OCI-LY1 (cell line): ENCODE measurements around the gene XYLT1.
"Not testable (repeated sequence)": the region's sequence is repeated elsewhere in the genome, so short reads cannot be mapped to it uniquely, and the experiment has no call there.

ENCODE experiments used
- H2AFZ ChIP-seq: fragments of 200-600 bp; sonication (generic), shearing (Covaris generic); 2 replicates; pipeline ENCODE4 v1.6.0; 2014; ENCODE audit warnings: antibody characterized with exemption, mild to moderate bottlenecking, low read length
- H3F3A ChIP-seq: fragments of 200-600 bp; sonication (generic), shearing (Covaris generic); 2 replicates; pipeline ENCODE4 v1.6.0; 2014; ENCODE audit warnings: mild to moderate bottlenecking, antibody characterized with exemption, low read length, moderate library complexity; ENCODE audit not compliant: insufficient read depth
- H3K27ac ChIP-seq: fragments of 200-600 bp; sonication (generic); 2 replicates; pipeline ENCODE4 v1.5.1; 2014; ENCODE audit warnings: low read length, mixed run types, mild to moderate bottlenecking, low read depth; ENCODE audit not compliant: poor library complexity, severe bottlenecking
- H3K27me3 ChIP-seq: fragments of 200-600 bp; sonication (generic); 2 replicates; pipeline ENCODE4 v1.6.0; 2014; ENCODE audit warnings: antibody characterized with exemption, mild to moderate bottlenecking, low read length, moderate library complexity; ENCODE audit not compliant: insufficient read depth
- H3K36me3 ChIP-seq: fragments of 200-600 bp; sonication (generic); 2 replicates; pipeline ENCODE4 v1.6.1; 2014; ENCODE audit warnings: mild to moderate bottlenecking, antibody characterized with exemption, low read length, moderate library complexity, mixed read lengths; ENCODE audit not compliant: insufficient read depth
- H3K4me1 ChIP-seq: fragments of 200-600 bp; sonication (generic); 2 replicates; pipeline ENCODE4 v1.5.1; 2014; ENCODE audit warnings: mild to moderate bottlenecking, low read length, moderate library complexity; ENCODE audit not compliant: insufficient read depth, severe bottlenecking
- H3K4me2 ChIP-seq: fragments of 200-600 bp; sonication (generic), shearing (Covaris generic); 2 replicates; pipeline ENCODE4 v1.6.1; 2014; ENCODE audit warnings: low read length
- H3K4me3 ChIP-seq: fragments of 200-600 bp; sonication (generic); 2 replicates; pipeline ENCODE4 v1.5.1; 2014; ENCODE audit warnings: low read length, low read depth, mild to moderate bottlenecking, mixed read lengths; ENCODE audit not compliant: poor library complexity, severe bottlenecking
- H3K79me2 ChIP-seq: fragments of 200-600 bp; shearing (Covaris generic); 2 replicates; pipeline ENCODE4 v1.6.1; 2016; ENCODE audit warnings: mixed run types, low read length, mixed read lengths; ENCODE audit not compliant: insufficient read depth
- H3K9ac ChIP-seq: fragments of 200-600 bp; sonication (generic), shearing (Covaris generic); 2 replicates; pipeline ENCODE4 v1.6.1; 2014; ENCODE audit warnings: mild to moderate bottlenecking, low read length, mixed read lengths
- H3K9me2 ChIP-seq: fragments of 200-600 bp; sonication (generic), shearing (Covaris generic); 2 replicates; pipeline ENCODE4 v1.6.1; 2014; ENCODE audit warnings: low read depth, mild to moderate bottlenecking, low read length, mixed read lengths
- H3K9me3 ChIP-seq: fragments of 200-600 bp; shearing (Covaris generic); 2 replicates; pipeline ENCODE4 v1.6.1; 2014; ENCODE audit warnings: low read length, mixed read lengths
- H4K20me1 ChIP-seq: fragments of 200-600 bp; sonication (generic), shearing (Covaris generic); 2 replicates; pipeline ENCODE4 v1.6.0; 2016; ENCODE audit warnings: mild to moderate bottlenecking, low read length; ENCODE audit not compliant: insufficient read depth
- EZH2 ChIP-seq: fragments of 200-600 bp; sonication (generic), shearing (Covaris generic); IDR thresholded peaks from 2 replicates; pipeline ENCODE4 v1.8.0; 2017; ENCODE audit warnings: borderline replicate concordance, mixed run types, mild to moderate bottlenecking, antibody characterized with exemption, low read length, moderate library complexity, mixed read lengths
- TF ChIP-seq, protein P1 (sequence below): fragments of 200-600 bp; sonication (generic), shearing (Covaris generic); IDR thresholded peaks from 2 replicates; pipeline ENCODE4 v1.5.1; 2017; ENCODE audit warnings: mild to moderate bottlenecking, antibody characterized with exemption, low read length, moderate library complexity, mixed read lengths

XYLT1 gene

DNA sequence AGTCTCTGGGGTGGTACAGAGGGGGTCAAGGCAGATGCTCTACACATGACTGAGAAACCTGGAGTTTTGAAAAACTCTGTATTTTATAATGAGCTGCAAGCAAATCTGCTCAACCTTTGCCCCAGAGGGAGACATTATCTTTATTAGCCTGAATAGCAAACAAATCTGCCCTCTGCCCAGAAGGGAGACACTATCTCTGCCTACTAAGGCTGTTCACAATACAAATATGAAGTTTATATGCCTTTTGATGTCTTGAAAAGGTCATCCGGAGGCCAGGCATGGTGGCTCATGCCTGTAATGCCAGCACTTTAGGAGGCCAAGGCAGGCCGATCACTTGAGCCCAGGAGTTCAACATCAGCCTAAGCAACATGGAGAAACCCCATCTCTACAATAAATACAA is 11.0 kb upstream of the XYLT1 start:
- H3K4me1 ChIP-seq, result peaks cover 4% of the 10 kb centered on the region
- no peaks in the 10 kb centered on the region for H3K36me3 ChIP-seq
- no peaks in the 10 kb centered on the region for H3K79me2 ChIP-seq
- no peak overlapping the region for H3K9ac ChIP-seq
- H3K27me3 ChIP-seq, result no peaks in the 10 kb centered on the region; the same call in 1 of the 2 replicates
- H3K4me3 ChIP-seq, result no peak overlapping the region
- H3K9me3 ChIP-seq, result no peaks in the 10 kb centered on the region
- H3K4me2 ChIP-seq, result no peak overlapping the region
- no peak for TF ChIP-seq EZH2
- TF ChIP-seq, protein P1, sequence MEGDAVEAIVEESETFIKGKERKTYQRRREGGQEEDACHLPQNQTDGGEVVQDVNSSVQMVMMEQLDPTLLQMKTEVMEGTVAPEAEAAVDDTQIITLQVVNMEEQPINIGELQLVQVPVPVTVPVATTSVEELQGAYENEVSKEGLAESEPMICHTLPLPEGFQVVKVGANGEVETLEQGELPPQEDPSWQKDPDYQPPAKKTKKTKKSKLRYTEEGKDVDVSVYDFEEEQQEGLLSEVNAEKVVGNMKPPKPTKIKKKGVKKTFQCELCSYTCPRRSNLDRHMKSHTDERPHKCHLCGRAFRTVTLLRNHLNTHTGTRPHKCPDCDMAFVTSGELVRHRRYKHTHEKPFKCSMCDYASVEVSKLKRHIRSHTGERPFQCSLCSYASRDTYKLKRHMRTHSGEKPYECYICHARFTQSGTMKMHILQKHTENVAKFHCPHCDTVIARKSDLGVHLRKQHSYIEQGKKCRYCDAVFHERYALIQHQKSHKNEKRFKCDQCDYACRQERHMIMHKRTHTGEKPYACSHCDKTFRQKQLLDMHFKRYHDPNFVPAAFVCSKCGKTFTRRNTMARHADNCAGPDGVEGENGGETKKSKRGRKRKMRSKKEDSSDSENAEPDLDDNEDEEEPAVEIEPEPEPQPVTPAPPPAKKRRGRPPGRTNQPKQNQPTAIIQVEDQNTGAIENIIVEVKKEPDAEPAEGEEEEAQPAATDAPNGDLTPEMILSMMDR, result no peak
- no peaks in the 10 kb centered on the region for H4K20me1 ChIP-seq
- no peaks in the 10 kb centered on the region for H3K9me2 ChIP-seq
- no peak overlapping the region for H2AFZ ChIP-seq
- no peaks in the 10 kb centered on the region for H3F3A ChIP-seq
- H3K27ac ChIP-seq, result no peak overlapping the region

DNA sequence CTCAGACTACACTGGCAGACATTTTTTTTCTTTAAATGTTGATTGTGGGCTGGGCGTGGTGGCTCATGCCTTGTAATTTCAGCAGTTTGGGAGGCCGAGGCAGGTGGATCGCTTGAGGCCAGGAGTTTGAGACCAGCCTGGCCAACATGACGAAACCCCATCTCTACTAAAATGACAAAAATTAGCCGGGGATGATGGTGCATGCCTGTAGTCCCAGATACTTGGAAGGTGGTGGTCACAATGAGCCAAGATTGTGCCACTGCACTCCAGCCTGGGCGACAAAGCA is 6.4 kb upstream of the XYLT1 start:
- H3K4me3 ChIP-seq, H3K4me2 ChIP-seq, H4K20me1 ChIP-seq, H3K79me2 ChIP-seq, H3K27me3 ChIP-seq, H3K9me3 ChIP-seq, H3K9ac ChIP-seq, H3K27ac ChIP-seq, H3K36me3 ChIP-seq, H3K9me2 ChIP-seq, H2AFZ ChIP-seq, H3F3A ChIP-seq: not testable (repeated sequence)
- H3K4me1 ChIP-seq, result peaks cover 20% of the 10 kb centered on the region

DNA sequence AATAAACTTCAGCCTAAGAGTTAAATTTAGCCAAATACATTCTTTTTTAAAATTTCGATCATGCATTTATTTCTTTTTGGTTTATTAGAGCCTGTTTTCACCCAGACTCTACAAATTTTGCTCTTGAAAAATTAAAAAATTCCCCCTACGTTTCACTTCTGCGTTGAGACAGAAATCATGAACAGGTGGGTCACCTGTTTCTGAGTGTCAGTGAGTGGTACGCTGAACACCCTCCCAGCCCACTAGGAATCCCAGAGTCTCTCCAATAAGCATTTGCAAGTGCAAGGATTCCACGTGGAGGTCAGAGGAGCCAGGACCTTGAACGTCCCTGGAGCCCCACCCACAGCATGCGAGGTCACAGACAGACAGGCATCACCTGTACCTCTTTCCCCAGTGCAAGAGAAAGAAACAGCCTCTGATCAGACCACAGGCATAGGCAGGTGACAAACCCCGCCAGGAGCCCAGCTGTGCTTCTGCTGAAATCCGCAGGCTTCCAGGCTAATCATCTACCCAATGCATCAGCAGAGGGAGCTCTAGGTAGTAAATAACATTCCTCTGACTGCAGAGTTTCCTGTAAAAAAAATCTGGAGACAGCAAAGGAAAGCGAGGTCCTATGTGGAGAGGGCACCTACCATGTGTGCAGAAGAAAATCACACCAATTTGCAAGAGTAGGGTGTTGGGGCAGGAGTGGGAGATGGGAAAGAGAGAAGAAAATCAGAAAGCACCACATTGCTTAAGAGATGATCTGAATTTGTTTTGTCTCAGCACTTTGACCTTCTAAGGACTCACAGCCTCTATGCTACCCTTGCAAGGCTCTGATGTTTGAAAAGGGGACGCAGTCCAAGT is 5.9 kb upstream of the XYLT1 start:
- no peaks in the 10 kb centered on the region; the same call in 1 of the 2 replicates for H3K27me3 ChIP-seq
- H3K9ac ChIP-seq, result no peak overlapping the region
- no peak overlapping the region for H2AFZ ChIP-seq
- no peaks in the 10 kb centered on the region for H3F3A ChIP-seq
- no peak overlapping the region for H3K4me3 ChIP-seq
- H3K9me2 ChIP-seq, result no peaks in the 10 kb centered on the region
- no peaks in the 10 kb centered on the region for H3K9me3 ChIP-seq
- H3K4me1 ChIP-seq, result peaks cover 20% of the 10 kb centered on the region
- H4K20me1 ChIP-seq, result no peaks in the 10 kb centered on the region
- no peak overlapping the region for H3K27ac ChIP-seq
- no peaks in the 10 kb centered on the region for H3K79me2 ChIP-seq
- no peak for TF ChIP-seq EZH2
- TF ChIP-seq, protein P1, result peak; percentile 69
- no peaks in the 10 kb centered on the region for H3K36me3 ChIP-seq
- no peak overlapping the region for H3K4me2 ChIP-seq

DNA sequence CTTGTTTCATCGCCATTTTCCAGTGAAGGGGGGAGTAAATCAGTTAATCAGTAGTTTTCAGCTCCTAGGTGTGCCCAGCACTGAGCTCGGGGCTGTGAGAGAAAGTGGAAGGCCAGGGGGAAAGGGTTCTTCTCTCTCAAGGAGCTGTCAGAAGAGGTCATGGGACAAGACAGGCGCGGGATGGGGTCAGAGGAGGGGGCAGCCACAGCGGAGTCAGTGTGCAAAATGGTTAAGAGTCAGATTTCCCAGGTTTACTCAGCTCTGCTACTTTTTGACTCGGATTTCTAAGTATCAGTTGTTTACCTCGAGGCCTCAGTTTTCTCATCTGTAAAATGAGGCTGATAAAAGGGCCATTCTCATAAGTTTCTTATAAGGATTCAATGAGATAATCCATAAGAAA is 4.3 kb upstream of the XYLT1 start:
- Histone ChIP-seq H3K4me2 (no peak overlapping the region; the same call in 1 of the 2 replicates), H3K36me3 (no peaks in the 10 kb centered on the region), H3K9ac (no peak overlapping the region), H3K27me3 (no peaks in the 10 kb centered on the region), H2AFZ (no peak overlapping the region), H3K9me3 (no peaks in the 10 kb centered on the region), H4K20me1 (no peaks in the 10 kb centered on the region), H3K4me3 (no peak overlapping the region), H3K79me2 (0 out of 2 replicates have a peak, but pooled peaks cover 1% of the 10 kb centered on the region), H3K9me2 (no peaks in the 10 kb centered on the region), H3K27ac (no peak overlapping the region), H3K4me1 (peaks cover 24% of the 10 kb centered on the region), H3F3A (no peaks in the 10 kb centered on the region)
- no peak for TF ChIP-seq EZH2
- TF ChIP-seq, protein P1, result no peak
